GM19468 (cell line): Measurements from ENCODE around the gene MACROD1.

Experiments
- ATAC-seq: cut with Tn5 transposase; IDR thresholded peaks from one replicate; pipeline ENCODE4 v1.9.1; 2021; ENCODE audit warnings: mild to moderate bottlenecking, moderate library complexity, moderate number of reproducible peaks; ENCODE audit not compliant: unreplicated experiment; ENCODE audit errors: extremely low read depth

MACROD1 gene

DNA sequence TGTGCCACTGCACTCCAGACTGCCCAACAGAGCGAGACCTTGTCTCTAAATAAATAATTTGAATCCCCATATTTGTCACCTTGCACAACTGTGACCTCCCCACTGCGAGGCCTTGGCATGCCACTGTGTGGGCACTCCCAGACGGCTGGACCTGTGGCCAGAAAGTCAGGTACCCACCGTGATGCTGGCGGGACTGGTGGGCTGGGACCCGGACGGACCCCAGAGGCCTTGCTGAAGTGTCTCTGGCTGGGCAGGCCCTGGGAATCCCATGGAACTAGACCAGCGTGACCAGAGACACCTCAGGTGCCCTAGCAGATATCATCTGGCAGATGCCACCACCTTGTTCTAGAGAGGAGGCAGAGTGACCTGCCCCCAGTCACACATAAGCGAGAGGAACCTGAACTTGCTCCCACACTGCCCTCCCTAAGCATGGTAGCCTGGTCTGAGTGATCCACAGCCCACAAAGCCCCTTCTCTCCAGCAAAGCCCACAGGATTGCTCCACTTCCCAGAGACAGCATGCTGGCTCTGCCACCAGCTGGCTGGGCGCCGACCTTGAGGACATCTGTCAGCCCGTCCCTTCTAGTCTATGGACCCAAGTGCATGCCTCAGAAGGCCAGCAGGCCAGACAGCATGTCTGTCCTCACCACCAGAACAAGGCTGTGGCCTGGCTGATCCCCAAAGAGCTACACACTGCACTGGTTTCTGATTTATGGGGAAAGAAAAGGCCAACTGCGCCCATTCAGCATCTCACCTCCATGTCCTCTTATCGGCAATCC lies 9.5 kb downstream of the MACROD1 start:
- no peak for ATAC-seq

DNA sequence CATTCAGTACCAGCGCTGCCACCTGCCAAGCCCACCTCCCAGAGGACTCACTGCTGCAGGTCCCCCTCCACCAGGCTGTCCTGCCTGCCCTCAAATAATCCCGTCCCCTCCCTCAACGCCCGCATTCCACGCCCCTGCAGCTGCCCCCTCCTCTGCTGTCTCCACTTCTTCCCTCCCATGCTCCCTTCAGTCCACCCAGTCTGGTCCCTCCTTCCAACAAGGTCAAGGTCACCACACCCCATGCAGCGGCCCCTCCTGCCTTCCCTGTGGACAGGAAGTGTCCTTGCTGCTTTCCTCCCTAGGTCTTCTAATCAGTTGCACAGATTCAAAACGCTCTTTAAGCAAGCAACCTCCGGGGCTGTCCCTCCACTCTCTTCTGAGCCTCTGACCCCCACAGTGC lies 12.1 kb downstream of the MACROD1 start:
- no peak for ATAC-seq

DNA sequence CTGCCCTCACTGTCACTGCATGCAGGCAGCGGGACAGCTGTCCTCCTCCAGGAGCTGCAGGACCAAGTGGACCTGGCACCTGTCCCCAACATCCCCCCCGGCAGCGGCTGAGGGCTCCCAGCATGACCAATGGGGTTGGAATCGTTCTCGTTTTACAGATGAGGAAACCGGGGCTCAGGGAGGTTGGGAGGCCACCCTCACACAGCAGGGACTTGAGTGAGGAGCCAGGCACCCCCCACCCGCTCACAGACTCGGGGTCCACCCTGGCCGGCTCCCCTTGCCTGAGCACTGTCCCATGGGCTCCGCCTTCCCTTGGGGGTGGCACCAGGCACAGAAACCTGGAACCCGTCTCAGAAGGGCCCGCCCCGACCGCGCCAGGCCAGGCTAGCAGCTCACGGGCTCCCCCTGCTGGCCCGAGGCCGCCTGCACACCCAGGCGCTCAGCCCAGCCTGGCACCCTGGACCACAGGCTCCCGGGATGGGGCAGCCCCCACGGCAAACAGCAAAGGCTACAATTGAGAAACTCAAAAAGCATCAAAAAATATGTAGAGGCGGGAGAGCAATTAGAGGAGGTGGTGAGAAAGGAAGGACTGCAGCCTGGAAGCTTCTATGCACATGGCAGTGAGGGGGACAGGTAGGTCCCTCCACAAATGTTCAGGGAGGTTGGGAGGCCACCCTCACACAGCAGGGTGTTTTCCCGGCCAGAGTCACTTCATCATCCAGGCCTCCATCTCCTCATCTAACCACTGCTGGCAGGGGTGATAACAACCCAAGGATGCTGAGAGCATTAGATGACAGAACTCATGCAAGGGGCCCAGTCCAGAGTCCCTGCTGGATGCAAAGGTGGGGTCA lies 12.8 kb downstream of the MACROD1 start:
- ATAC-seq: no peak

DNA sequence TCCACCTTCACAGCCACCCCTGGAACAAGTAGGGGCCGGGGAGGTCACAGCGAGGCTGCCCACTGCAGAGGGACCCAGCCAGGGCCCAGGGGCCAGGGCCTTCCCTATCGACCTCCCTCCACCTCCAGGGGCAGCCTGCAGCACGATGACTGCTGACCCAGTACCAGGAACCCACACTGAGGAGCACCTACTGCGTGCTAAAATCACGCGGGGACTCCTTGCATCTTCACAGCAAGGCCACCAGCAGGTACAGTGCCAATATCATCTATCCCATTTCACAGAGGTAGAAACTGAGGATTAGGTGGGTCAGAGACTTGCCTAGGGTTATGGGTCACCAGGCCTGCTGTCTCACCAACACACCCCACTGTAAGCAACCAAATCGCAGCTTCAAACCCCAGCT lies 14.6 kb downstream of the MACROD1 start:
- no peak for ATAC-seq

DNA sequence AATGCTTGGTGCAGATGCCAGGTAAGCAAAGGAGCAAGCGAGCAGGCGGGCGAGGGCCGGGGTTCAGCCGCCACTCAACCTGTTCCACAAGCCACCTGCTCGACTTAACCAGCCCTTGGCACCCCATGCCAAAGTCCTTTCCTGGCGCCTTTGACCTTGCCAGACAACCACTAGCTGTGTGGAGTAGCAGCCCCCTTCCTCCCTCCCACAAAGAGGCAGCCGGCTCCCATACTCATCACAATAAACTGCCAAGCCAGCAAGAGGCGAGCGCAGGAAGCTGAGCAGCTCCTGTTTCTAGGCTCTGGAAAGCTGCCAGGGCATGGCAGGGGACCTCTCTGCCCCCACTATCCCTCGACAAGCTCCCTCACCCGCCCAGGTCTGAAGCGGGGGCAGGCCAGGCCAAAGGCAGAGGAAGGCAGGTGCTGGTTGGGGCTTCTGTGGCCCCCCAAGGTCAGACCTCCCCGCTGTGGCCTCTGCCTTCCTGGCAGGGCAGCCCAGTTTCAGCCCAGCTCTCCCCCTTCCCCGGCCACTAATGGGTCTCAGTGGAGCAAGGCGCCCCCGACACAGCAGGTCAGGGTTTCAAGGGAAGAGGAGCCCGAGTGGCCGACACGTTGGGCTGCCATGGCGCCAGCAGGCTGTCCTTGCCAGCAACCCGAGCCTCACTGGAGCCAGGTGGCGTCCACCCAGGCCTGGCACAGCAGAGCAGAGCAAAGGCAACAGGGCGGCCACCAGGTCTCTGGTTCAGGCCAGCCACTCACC lies 15.3 kb downstream of the MACROD1 start:
- ATAC-seq: no peak

DNA sequence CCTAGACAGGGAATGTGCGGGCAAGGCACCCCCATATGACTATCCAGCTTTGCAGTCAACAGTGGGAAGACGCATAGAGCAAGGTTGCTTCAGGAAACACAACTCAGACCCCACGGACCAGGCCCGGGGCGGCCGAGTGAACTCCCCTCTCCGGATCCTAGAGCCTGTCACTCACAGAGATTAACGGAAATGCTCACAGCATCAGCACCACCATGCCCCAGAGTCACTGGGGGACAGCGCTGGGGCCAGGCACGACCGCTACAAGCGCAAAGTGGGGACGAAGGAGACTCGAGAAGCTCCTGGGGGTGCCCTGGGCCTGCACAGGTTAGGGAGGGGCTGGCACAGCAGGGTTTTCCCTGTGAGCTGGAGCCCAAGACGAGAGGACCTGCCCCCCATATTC lies 15.9 kb downstream of the MACROD1 start:
- no peak for ATAC-seq

DNA sequence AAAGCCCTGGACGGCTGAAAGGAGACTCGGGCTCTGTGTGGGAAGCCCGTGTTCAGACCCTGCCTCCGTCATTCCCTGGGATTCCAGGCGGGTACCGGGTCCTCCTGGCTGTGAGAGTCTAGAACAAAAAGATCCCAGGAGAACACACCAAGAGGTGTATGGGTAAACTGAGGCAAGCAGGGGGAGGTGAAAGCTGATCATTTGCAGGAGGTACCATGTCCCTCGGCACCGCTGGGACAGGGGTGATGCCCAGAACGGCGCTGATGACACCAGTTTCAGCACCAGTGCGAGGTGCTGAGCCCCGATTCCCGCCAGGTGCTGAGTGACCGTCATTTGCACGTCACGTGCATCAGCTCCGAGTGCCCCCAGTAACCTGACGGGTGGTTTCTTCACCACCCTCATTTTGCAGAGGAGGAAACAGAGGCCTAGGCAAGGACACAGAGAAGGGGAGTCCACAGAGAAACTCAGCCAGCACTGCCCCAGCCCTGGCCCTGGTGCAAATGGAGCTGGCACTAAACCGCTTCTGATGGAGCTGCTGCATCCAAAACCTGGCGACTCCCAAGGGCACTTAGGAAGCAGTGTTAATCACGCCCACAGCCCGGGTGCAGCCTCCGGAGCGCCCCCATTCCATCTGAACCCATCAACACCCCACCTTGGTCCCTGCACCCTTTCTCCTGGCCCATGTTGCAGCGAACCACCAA lies 16.8 kb downstream of the MACROD1 start:
- no peak for ATAC-seq

DNA sequence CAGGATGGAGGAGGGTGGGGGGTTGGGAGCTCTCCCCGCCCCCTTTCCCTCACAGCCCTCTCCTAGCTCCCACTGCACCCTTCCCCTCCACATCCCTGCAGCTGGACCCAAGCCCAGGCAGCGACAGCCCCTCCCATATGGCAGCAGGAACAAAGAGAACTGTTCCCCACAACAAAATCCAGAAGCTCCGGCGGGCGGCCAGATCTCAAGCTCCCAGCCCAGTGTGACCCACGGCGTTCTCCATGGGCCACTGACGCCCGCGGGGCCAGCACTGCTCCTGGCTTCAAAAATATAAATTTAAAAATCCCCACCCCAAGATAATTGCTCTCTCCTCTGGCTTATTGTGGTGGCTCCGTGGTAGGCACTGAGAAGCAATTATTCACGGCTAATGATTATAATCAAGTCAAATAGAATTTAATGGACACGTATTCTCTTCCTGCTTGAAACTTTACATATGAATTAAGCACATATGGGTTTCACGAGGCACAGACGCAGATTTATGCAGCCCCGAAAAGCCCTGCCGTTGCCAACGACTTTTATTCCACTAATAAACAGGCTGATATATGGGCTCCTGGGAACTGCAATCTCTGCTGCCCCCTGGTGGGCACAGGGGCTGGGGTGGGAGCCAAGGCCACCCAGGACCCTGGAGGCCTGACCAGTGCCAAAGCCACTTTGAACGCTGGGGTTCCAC lies 17.5 kb downstream of the MACROD1 start:
- no peak for ATAC-seq

DNA sequence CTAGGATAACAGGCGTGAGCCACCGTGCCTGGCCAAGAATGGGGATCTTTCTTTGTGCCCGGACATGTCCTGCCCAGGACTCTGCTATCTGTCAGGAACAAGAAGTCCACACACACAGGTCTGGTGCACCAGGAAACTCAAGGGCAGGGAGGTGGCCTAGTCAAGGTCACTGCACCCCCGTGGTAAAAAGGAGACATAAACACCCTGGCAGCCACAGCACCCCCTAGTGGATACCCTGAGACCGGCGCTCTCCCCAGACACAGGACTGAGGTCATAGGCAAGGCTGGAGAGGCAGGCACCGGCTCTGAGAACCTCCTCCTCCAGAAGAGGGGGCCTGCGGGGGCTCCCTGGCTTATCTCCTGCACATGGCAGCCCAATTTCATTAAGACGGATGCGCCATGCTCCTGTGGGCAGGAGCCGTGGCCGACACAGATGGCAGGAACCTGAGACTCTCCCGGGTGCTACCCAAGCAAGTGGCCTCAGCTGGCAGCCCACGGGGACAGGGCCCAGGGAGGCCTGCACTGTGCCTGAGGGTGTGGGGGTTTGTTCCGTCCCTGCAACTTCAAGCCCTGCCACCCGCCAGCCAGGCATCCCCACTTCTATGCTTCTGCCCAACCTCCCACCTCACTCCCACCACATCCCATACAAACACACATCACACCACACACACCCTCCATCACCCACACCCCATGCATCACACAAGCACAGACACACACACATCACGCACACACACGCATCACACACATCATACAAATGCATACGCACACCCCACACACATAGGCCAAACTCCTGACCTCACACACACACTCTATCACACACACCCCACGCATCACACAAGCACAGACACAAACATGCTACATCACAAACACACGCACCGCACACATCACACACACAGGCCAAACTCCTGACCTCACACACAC lies 19.6 kb downstream of the MACROD1 start:
- ATAC-seq: no peak

DNA sequence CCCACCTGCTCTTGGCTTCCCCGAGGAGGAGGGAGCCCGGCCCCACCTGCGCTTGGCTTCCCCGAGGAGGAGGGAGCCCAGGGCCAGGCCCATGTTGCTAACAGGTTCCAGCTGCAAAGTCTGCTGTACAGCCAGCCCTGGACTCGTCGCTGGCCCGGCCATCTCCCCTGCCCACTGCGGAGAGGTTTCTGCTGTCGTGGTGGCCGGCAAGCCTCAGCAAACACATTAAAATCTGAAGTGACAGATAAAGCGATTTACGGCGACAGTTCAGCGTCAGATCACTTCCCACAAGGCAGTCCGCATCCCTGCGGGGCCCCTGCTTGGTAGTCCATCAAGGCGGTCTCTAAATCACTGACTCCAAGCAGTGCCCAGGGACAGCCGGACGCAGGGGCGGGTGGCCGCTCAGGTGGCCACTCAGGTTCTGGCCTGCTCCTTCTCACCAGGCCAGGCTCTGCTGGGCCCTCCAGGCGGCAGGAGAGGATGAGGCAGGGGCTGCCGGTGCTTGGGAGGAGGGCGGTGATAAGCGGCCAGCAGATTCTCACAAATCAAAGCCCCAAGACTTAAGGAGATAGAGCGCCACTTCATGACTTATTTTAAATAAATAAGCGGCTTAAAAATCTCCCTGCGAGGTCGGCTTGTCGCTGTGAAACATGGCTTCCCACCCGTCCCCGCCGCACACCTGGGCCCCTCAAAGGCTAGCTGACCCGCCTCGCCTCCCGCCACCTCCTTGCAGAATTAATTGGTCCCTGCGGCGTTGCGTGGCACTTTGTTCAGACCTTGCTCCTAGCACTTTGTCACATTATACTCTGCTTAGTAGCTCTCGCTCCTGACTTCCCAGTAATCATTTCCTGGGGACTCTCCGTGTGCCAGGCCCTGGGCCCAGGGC lies 21.1 kb downstream of the MACROD1 start:
- ATAC-seq: no peak

DNA sequence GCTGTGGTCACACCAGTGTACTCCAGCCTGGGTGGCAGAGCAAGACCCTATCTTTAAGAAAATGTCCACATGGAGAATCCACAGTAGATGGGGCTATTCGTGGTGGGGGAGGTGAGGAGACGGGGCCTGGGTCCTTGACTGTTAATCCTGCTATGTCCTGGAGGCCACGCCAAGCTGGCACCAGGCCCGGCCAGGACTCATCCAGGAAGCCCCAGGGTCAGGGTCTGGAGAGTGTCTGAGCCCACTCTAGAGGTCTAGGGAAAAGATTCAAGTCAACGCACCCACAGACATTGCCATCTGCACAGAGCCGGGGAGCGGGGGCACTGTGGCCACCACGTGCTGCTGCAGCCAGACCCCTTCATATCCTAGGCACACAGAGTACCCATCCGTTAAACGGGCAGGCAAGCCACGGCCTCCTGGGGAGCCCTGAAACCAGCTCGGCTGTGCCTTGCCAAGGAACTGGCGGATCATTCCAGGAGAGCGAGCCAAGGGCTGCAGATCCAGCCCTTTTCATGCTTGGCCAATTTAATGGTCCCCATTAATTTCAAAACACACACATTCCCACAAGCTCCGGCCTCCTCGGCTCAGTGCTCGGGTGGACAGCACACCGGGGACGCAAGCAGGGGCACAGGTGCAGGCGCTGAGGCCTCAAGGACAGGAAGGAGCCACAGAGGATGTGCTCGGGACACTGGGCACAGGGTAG lies 24.7 kb downstream of the MACROD1 start:
- no peak for ATAC-seq

DNA sequence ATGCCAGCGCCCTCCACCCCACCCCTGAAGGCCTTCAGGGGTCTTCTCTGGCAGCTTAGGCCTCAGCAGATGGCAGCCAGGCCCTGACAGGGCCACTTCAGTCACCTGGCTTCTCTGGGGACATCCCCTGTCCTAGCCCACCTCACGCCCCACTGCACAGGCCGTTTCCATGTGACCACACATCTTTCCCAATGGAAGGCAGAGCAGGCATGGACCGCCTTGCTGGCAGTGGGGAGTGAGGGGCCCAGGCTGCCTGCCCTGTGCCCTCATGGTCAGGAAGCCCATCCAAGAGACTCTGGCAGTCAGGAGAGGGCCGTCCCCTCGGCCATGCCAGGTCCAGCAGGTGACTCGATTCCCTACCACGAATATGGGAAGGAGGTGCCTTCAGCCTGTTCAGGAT lies 25.8 kb downstream of the MACROD1 start:
- no peak for ATAC-seq

DNA sequence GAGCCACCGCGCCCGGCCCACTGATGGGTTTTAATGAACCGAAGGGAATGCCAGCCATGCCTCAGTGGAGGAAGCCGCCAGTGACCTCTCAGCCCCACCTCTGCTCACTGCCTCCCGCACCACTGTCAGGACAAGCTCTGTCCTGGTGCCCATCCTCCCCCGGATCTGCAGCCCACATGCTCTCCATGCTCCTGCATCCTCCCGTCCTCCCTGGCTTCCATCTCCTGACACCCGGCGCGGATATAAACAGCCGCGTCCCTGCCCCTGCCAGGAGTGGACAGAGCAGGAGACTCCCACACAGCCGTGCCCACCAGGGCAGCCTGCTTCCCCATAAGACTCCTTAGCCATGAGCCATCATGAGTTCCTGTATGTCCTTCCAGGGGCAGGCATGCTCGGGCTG lies 26.9 kb downstream of the MACROD1 start:
- ATAC-seq: no peak

DNA sequence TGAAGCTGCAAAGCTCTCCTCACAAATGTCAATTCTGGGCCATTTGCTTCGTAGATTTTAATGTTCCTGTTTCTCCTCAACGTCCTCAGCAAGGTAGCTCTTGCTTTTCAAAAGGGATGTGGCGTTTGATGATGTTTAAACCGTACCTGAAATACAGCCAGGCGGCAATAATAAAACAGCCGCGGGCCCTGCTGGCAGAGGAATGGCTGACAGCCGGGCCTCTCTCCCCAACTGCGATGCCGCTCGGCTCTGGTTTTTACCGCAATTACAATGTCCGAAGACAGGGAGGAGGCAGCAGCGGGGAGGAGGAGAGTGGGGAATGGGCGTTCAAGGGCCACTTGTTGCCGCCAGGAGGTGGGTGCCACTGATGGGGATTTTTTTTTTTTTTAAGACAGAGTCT lies 27.5 kb downstream of the MACROD1 start:
- no peak for ATAC-seq

DNA sequence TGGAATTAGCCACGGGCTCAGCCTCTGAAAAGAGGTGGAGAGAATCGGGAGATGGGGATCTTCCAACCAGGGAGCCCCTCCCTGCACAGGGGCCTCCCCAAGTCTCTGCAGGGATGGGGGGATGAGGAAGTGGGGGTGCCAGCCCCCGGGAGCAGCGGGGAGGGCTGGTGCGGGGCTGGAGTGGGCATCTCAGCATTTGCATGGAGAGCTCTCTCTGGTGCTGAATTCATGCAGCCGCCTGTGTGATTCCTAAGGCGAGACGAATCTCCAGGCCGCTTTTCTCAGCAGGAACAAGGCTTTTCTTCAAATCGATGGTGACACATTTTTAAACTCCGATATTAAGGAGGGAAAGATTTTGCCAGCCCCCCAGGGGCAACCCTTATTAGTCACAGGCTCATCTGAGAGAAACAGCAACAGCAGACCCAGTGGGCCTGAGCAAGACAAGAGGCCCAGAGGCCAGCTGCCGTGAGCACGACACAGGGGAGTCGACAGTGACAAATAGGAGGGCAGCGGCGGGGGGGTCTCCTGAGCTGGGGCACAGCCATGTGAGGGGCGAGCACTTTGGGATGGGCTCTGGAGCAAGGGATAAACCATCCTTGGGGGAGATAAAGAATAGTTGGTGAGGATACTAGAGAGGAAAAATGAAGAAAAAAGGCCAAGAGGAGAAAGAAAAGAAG lies 29.0 kb downstream of the MACROD1 start:
- ATAC-seq: no peak

DNA sequence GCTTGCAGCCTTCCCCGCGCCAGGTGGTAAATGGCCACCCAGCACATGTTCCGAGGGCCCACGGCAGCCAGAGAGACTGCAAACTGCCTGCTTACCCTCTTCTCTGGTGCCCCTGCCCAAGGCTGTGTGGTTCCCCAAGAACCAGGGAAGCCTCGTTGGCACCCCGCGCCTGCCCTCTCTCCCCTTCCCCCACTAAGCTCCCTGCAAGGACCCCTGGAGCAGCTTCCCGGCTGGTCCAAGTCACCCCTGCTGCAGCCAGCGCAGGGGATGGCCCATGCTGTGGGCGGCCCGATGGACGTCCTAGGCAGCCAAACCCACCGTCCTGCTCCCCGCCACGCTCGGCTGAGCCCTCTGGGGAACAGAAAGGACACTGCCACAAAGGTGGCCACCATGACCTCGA lies 30.2 kb downstream of the MACROD1 start:
- ATAC-seq: no peak

DNA sequence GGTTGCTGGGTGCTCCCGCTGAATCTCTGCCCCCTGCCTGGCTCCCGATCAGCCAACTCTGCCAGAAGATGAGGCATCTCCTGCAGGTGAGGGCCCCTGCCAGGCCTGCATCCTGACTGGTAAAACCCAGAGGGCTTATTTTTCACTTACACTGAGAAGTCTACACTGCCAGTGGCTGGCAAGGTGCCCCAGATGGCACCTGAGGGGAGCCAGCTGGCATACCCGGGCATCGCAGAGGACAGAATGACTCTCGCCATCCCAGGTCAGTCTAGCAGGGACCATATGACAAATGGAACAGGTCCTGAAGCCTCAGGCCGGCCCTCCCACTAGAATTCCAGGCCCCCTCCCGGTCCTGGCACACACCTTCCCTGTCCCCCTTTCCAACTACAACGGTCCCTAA lies 30.9 kb downstream of the MACROD1 start:
- ATAC-seq: no peak
